PC-9 (cell line): ENCODE measurements around the gene ZNF618. TPM values are rescaled to one million over a fixed set of nuclear protein-coding genes. Genes with fewer than 3 reads are reported as not detected.

Source experiments
- BruUV-seq: library from RNA; stranded (reverse); fragments of 400-500 nt; replicated peaks from 2 replicates; lab custom pipeline; 2021; lab: Mats Ljungman, UMichigan
- CTCF ChIA-PET: fragments of 300-600 bp; sonication (Branson Sonifier 250); formaldehyde crosslinking; loops from one replicate; lab custom pipeline; 2022; ENCODE audit warnings: antibody characterized with exemption; lab: Charles Lee
- POLR2A ChIA-PET: fragments of 300-600 bp; sonication (Branson Sonifier 250); formaldehyde crosslinking; loops from one replicate; lab custom pipeline; 2022; ENCODE audit warnings: antibody characterized with exemption; ENCODE audit not compliant: unreplicated experiment; lab: Charles Lee
- DNase-seq, 2 experiments: peaks; one replicate each; pipeline versions ENCODE4 v3.0.0 to v3.0.0-alpha.2; 2015 to 2022; ENCODE audit warnings: mixed read lengths in 1 of 2
- H2AFZ ChIP-seq: fragments of 200-600 bp; sonication (generic); 2 replicates; pipeline ENCODE4 v1.8.1; 2017; ENCODE audit warnings: antibody characterized with exemption
- H3F3A ChIP-seq: fragments of 200-600 bp; sonication (generic); 2 replicates; pipeline ENCODE4 v1.8.1; 2017; ENCODE audit warnings: antibody characterized with exemption, mild to moderate bottlenecking, low read depth; ENCODE audit not compliant: insufficient read depth
- H3K27ac ChIP-seq: fragments of 200-600 bp; sonication (generic); 2 replicates; pipeline ENCODE4 v1.6.1; 2016; ENCODE audit warnings: mixed run types
- H3K27me3 ChIP-seq: fragments of 200-600 bp; sonication (generic); 2 replicates; pipeline ENCODE4 v1.6.1; 2016; ENCODE audit warnings: low read depth, mixed run types; ENCODE audit not compliant: insufficient read depth
- H3K36me3 ChIP-seq: fragments of 200-600 bp; sonication (generic); 2 replicates; pipeline ENCODE4 v1.6.1; 2016; ENCODE audit warnings: low read depth, mixed run types
- H3K4me1 ChIP-seq: fragments of 200-600 bp; sonication (generic); replicated peaks from 2 replicates; pipeline ENCODE4 v1.6.1; 2016; ENCODE audit warnings: mixed run types; ENCODE audit not compliant: insufficient read depth
- H3K4me2 ChIP-seq: fragments of 200-600 bp; sonication (generic); 2 replicates; pipeline ENCODE4 v1.6.1; 2017; ENCODE audit warnings: mixed run types
- H3K4me3 ChIP-seq: fragments of 200-600 bp; sonication (generic); 2 replicates; pipeline ENCODE4 v1.6.1; 2016; ENCODE audit warnings: mixed run types
- H3K79me2 ChIP-seq: fragments of 200-600 bp; sonication (generic); 2 replicates; pipeline ENCODE4 v1.6.1; 2017; ENCODE audit warnings: low read depth, mixed run types
- H3K9me2 ChIP-seq: fragments of 200-600 bp; sonication (generic); 2 replicates; pipeline ENCODE4 v1.8.1; 2017; ENCODE audit warnings: mild to moderate bottlenecking; ENCODE audit not compliant: insufficient read depth
- H3K9me3 ChIP-seq: fragments of 200-600 bp; sonication (generic); 2 replicates; pipeline ENCODE4 v1.8.1; 2016; ENCODE audit warnings: low read depth; ENCODE audit not compliant: insufficient read depth
- H4K20me1 ChIP-seq: fragments of 200-600 bp; sonication (generic); 2 replicates; pipeline ENCODE4 v1.8.1; 2017; ENCODE audit not compliant: insufficient read depth
- EZH2 ChIP-seq: fragments of 200-600 bp; sonication (generic); IDR thresholded peaks from 2 replicates; pipeline ENCODE4 v1.8.0; 2017; ENCODE audit warnings: antibody characterized with exemption, low read depth
- intact Hi-C: fragments of 100-400 bp; cut with micrococcal nuclease; formaldehyde crosslinking; loops from one replicate; pipeline ENCODE4 v1.10.0; 2022; ENCODE audit not compliant: unreplicated experiment
- total RNA-seq: library from RNA; stranded (reverse); gene quantifications from 2 replicates; pipeline ENCODE4 v1.2.3, GENCODE V29; 2021
- TF ChIP-seq, protein P1 (sequence below): fragments of 200-600 bp; sonication (generic); conservative IDR thresholded peaks from 2 replicates; pipeline ENCODE4 v1.6.1; 2017; ENCODE audit warnings: mixed run types, antibody characterized with exemption, mild to moderate bottlenecking, moderate library complexity

The ZNF618 gene
- total RNA-seq, 1 experiment from 2014 or later = 0.20 TPM

DNA sequence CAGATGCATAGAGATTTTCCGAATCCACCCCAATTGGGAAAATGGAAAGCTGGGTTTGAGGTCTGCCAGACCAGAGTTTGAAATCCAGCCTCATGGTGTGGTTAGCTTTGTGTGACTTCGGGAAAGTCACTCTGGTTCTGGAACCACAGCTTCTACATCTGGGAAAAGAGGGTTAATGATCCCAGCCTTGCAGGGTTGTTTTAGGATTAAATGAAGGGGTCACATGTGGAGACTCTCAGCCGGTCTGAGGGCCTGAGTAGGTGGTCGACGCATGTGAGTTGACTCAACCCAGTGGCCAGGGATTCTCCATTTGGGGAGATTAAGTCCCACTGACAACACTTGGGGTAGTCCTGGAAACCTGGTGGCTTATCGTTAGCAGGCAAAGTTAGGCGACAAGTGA, 6.1 kb downstream of the ZNF618 start:
- Histone ChIP-seq H3F3A (no peaks in the 10 kb centered on the region), H3K4me1 (no peaks in the 10 kb centered on the region), H3K36me3 (no peaks in the 10 kb centered on the region), H3K4me3 (no peak overlapping the region), H2AFZ (no peak overlapping the region), H3K27me3 (peaks cover 52% of the 10 kb centered on the region), H3K9me3 (no peaks in the 10 kb centered on the region), H3K4me2 (no peak overlapping the region), H3K79me2 (no peaks in the 10 kb centered on the region), H3K27ac (no peak overlapping the region), H3K9me2 (no peaks in the 10 kb centered on the region), H4K20me1 (no peaks in the 10 kb centered on the region)
- no peak for DNase-seq
- no TSS peak for BruUV-seq
- intact Hi-C loops = no loop called here
- ChIA-PET POLR2A (no interaction called here), CTCF (no interaction called here)
- TF ChIP-seq, protein P1, sequence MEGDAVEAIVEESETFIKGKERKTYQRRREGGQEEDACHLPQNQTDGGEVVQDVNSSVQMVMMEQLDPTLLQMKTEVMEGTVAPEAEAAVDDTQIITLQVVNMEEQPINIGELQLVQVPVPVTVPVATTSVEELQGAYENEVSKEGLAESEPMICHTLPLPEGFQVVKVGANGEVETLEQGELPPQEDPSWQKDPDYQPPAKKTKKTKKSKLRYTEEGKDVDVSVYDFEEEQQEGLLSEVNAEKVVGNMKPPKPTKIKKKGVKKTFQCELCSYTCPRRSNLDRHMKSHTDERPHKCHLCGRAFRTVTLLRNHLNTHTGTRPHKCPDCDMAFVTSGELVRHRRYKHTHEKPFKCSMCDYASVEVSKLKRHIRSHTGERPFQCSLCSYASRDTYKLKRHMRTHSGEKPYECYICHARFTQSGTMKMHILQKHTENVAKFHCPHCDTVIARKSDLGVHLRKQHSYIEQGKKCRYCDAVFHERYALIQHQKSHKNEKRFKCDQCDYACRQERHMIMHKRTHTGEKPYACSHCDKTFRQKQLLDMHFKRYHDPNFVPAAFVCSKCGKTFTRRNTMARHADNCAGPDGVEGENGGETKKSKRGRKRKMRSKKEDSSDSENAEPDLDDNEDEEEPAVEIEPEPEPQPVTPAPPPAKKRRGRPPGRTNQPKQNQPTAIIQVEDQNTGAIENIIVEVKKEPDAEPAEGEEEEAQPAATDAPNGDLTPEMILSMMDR = no peak
- no peak for TF ChIP-seq EZH2

- TF ChIP-seq, protein P1 = no peak
- TF ChIP-seq EZH2 = no peak
- CTCF ChIA-PET = no interaction called here
Measured at GRCh38 chr9:113882636-113883164, 6.6 kb downstream of the ZNF618 start.

DNA sequence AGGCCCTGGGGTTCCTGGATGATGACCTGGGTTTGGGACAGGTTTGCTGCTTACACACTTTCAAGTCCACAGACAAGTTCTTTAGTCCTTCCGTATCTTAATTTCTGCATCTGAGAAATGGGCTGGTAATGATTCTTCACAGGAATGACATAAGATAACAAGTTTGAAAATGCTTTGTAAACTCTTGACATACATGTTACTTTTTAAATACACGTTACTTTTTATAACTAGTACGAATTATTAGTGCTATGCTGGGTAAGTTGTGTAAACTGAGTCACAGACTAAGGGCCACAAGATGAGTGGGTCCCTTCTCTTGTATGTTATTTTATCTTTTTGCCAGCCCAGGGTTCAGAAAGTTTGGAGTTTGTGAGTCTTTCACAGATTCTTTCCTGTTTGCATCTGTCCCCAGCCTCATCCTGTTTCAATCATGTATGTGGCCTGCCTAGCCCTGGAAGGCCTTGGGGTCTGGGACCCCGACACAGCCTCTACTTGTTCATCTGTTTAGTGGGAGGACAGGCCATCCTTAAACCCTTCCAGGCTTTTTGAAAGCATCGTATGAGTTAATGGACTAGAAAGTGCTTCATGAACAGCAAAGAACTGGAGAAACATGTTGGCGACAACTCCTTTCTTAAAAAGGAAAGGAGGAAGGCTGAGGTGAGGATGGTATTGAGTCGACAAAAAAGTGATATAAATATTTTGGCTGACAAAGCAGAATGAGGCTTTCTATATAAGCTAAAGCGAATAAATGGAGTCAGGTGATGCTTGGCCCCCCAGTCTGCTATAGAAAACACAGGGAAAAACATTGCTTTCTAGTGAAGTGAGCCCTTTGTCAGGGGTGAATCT, 9.3 kb downstream of the ZNF618 start:
- H3K27ac ChIP-seq = no peak overlapping the region
- BruUV-seq = no TSS peak
- H3K4me3 ChIP-seq = no peak overlapping the region

More at GRCh38 chr9:113882636-113883164, 6.6 kb downstream of the ZNF618 start:
- Histone ChIP-seq H3K4me2 (no peak overlapping the region), H3K9me2 (no peaks in the 10 kb centered on the region), H3K4me3 (no peak overlapping the region), H2AFZ (no peak overlapping the region), H3K27me3 (peaks cover 57% of the 10 kb centered on the region), H3K4me1 (no peaks in the 10 kb centered on the region), H3K36me3 (no peaks in the 10 kb centered on the region), H3F3A (no peaks in the 10 kb centered on the region), H3K9me3 (no peaks in the 10 kb centered on the region), H4K20me1 (no peaks in the 10 kb centered on the region), H3K27ac (no peak overlapping the region), H3K79me2 (no peaks in the 10 kb centered on the region)
- BruUV-seq = no TSS peak
- POLR2A ChIA-PET = no interaction called here
- intact Hi-C loops = no loop called here
- DNase-seq = no peak

More for the DNA sequence above, 9.3 kb downstream of the ZNF618 start:
- DNase-seq = no peak
- Histone ChIP-seq H3K9me2 (no peaks in the 10 kb centered on the region), H2AFZ (no peak overlapping the region), H3K79me2 (no peaks in the 10 kb centered on the region), H3K4me2 (no peak overlapping the region), H3F3A (no peaks in the 10 kb centered on the region), H3K4me1 (no peaks in the 10 kb centered on the region), H3K27me3 (peaks cover 75% of the 10 kb centered on the region), H3K9me3 (no peaks in the 10 kb centered on the region), H3K36me3 (no peaks in the 10 kb centered on the region), H4K20me1 (no peaks in the 10 kb centered on the region)
- intact Hi-C loops = no loop called here
- ChIA-PET POLR2A (no interaction called here), CTCF (no interaction called here)
- no peak for TF ChIP-seq EZH2
- TF ChIP-seq, protein P1 = no peak
